ENCODE results near the gene IGFN1. TPM values are rescaled to one million over a fixed set of nuclear protein-coding genes. Genes with fewer than 3 reads are reported as not detected.

The IGFN1 gene
- total and polyA plus RNA-seq, 2 donors from 2014 or later, result 2.8 TPM; not detected in 1

DNA sequence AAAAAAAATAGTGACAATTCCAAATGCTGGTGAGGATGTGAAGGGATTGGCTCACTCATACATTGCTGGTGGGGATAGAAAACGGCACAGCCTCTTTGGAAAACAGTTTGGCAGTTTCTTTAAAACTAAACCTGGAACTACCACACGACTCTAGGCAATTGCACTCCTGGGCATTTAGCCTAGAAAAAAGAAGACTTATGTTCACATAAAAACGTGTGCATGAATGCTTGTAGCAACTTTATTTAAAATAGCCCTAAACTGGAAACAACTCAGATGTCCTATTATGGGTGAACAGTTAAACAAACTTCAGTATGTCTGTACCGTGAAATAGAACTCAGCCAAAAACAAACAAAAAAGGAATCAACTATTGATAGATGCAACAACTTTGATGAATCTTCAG lies 26.9 kb upstream of the IGFN1 start:
- no peak overlapping the region for H3K27ac ChIP-seq (ENCODE audit: low read depth in 2 of 2, low read length in 2 of 2)
- no peaks in the 10 kb centered on the region for H3K4me1 ChIP-seq (ENCODE audit: control insufficient read depth in 2 of 3, insufficient read depth in 2 of 3, low read depth in 1 of 3, low read length in 3 of 3)
- intact Hi-C loops (cut with DNase I), result no loop called here
- no peaks in the 10 kb centered on the region for H3K9me3 ChIP-seq (ENCODE audit: control insufficient read depth in 2 of 3, insufficient read depth in 1 of 3, low read length in 3 of 3)
- TF ChIP-seq, protein P1, sequence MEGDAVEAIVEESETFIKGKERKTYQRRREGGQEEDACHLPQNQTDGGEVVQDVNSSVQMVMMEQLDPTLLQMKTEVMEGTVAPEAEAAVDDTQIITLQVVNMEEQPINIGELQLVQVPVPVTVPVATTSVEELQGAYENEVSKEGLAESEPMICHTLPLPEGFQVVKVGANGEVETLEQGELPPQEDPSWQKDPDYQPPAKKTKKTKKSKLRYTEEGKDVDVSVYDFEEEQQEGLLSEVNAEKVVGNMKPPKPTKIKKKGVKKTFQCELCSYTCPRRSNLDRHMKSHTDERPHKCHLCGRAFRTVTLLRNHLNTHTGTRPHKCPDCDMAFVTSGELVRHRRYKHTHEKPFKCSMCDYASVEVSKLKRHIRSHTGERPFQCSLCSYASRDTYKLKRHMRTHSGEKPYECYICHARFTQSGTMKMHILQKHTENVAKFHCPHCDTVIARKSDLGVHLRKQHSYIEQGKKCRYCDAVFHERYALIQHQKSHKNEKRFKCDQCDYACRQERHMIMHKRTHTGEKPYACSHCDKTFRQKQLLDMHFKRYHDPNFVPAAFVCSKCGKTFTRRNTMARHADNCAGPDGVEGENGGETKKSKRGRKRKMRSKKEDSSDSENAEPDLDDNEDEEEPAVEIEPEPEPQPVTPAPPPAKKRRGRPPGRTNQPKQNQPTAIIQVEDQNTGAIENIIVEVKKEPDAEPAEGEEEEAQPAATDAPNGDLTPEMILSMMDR (IDR thresholded peaks at IDR 0.05; ENCODE audit: borderline replicate concordance, extremely low read depth, insufficient read depth), result no peak
- no peaks in the 10 kb centered on the region for H3K36me3 ChIP-seq (ENCODE audit: control insufficient read depth in 2 of 3, insufficient read depth in 3 of 3, low read length in 3 of 3)
- no peak for FAIRE-seq
- H3K4me3 ChIP-seq (ENCODE audit: low read length in 3 of 3), result no peak overlapping the region
- no peaks in the 10 kb centered on the region for H3K27me3 ChIP-seq (ENCODE audit: control insufficient read depth, insufficient read depth, low read length)
- H3K9ac ChIP-seq (ENCODE audit: low read length in 3 of 3), result no peak overlapping the region
- no peak for DNase-seq

GRCh38 chr1:201164645-201165044 lies 26.0 kb upstream of the IGFN1 start:
- Histone ChIP-seq H3K4me3 (ENCODE audit: low read length in 3 of 3) (no peak overlapping the region), H3K4me1 (ENCODE audit: control insufficient read depth in 2 of 3, insufficient read depth in 2 of 3, low read depth in 1 of 3, low read length in 3 of 3) (no peaks in the 10 kb centered on the region), H3K27me3 (ENCODE audit: control insufficient read depth, insufficient read depth, low read length) (no peaks in the 10 kb centered on the region), H3K9me3 (ENCODE audit: control insufficient read depth in 2 of 3, insufficient read depth in 1 of 3, low read length in 3 of 3) (no peaks in the 10 kb centered on the region), H3K9ac (ENCODE audit: low read length in 3 of 3) (no peak overlapping the region), H3K27ac (ENCODE audit: low read depth in 2 of 2, low read length in 2 of 2) (no peak overlapping the region), H3K36me3 (ENCODE audit: control insufficient read depth in 2 of 3, insufficient read depth in 3 of 3, low read length in 3 of 3) (no peaks in the 10 kb centered on the region)
- TF ChIP-seq, protein P1 (IDR thresholded peaks at IDR 0.05; ENCODE audit: borderline replicate concordance, extremely low read depth, insufficient read depth), result no peak
- DNase-seq (peak in 1 of 5 donors; percentile 20), FAIRE-seq (no peak)
- intact Hi-C loops (cut with DNase I), result no loop called here

- Histone ChIP-seq H3K27me3 (ENCODE audit: control insufficient read depth, insufficient read depth, low read length) (no peaks in the 10 kb centered on the region), H3K27ac (ENCODE audit: low read depth in 2 of 2, low read length in 2 of 2) (no peak overlapping the region), H3K4me3 (ENCODE audit: low read length in 3 of 3) (no peak overlapping the region), H3K4me1 (ENCODE audit: control insufficient read depth in 2 of 3, insufficient read depth in 2 of 3, low read depth in 1 of 3, low read length in 3 of 3) (peaks cover 0 to 8% (median 8%) of the 10 kb centered on the region in 3 donors), H3K9me3 (ENCODE audit: control insufficient read depth in 2 of 3, insufficient read depth in 1 of 3, low read length in 3 of 3) (no peaks in the 10 kb centered on the region), H3K36me3 (ENCODE audit: control insufficient read depth in 2 of 3, insufficient read depth in 3 of 3, low read length in 3 of 3) (no peaks in the 10 kb centered on the region), H3K9ac (ENCODE audit: low read length in 3 of 3) (no peak overlapping the region)
- DNase-seq, result peak in 4 of 5 donors; percentile 49 to 67 (median 51)
- intact Hi-C loops (cut with DNase I), result no loop called here
- TF ChIP-seq, protein P1 (IDR thresholded peaks at IDR 0.05; ENCODE audit: borderline replicate concordance, extremely low read depth, insufficient read depth), result no peak
- FAIRE-seq, result no peak
Observed at GRCh38 chr1:201167041-201167991, 23.3 kb upstream of the IGFN1 start.
